NK-92 (cell line): ENCODE measurements around the gene DTX3.

ENCODE experiments used
- DNase-seq: peaks from one replicate; lab custom pipeline; 2025; ENCODE audit not compliant: unreplicated experiment; lab: John Stamatoyannopoulos, UW

Gene DTX3

GRCh38 chr12:57619434-57620244 is 15.0 kb downstream of the DTX3 start:
- no peak for DNase-seq

- no peak for DNase-seq
Measured at GRCh38 chr12:57620245-57620935, 15.8 kb downstream of the DTX3 start.

- DNase-seq = no peak
Measured at GRCh38 chr12:57620936-57621496, 16.4 kb downstream of the DTX3 start.

- no peak for DNase-seq
Measured at GRCh38 chr12:57621497-57622292, 17.1 kb downstream of the DTX3 start.

- DNase-seq = no peak
Measured at GRCh38 chr12:57622293-57623245, 17.9 kb downstream of the DTX3 start.

- no peak for DNase-seq
Measured at GRCh38 chr12:57623385-57623784, 18.8 kb downstream of the DTX3 start.

- DNase-seq = no peak
Measured at GRCh38 chr12:57623811-57624390, 19.3 kb downstream of the DTX3 start.

- DNase-seq = no peak
Measured at GRCh38 chr12:57624441-57625220, 20.0 kb downstream of the DTX3 start.

- DNase-seq = no peak
Measured at GRCh38 chr12:57625261-57626032, 20.8 kb downstream of the DTX3 start.

GRCh38 chr12:57626111-57626920 is 21.7 kb downstream of the DTX3 start:
- no peak for DNase-seq

GRCh38 chr12:57626921-57627445 is 22.4 kb downstream of the DTX3 start:
- no peak for DNase-seq

- no peak for DNase-seq
Measured at GRCh38 chr12:57627501-57628279, 23.1 kb downstream of the DTX3 start.

- DNase-seq = no peak
Measured at GRCh38 chr12:57628280-57629191, 23.9 kb downstream of the DTX3 start.

GRCh38 chr12:57629897-57630471 is 25.4 kb downstream of the DTX3 start:
- no peak for DNase-seq

GRCh38 chr12:57630891-57631433 is 26.3 kb downstream of the DTX3 start:
- no peak for DNase-seq
